RWPE2 (cell line): Measurements from ENCODE around the gene TRAF3IP1.
"Not testable (repeated sequence)": the region's sequence is repeated elsewhere in the genome, so short reads cannot be mapped to it uniquely, and the experiment has no call there.

Experiments
- ATAC-seq: fragments of 200-7000 bp; cut with Tn5 transposase; 3 replicates; pipeline ENCODE4 v1.9.1; 2021; ENCODE audit warnings: low read depth
- DNase-seq: peaks from one replicate; pipeline ENCODE4 v3.0.0-alpha.2; 2020; ENCODE audit warnings: low spot score
- H3K27ac ChIP-seq: fragments of 450-650 bp; 2 replicates; pipeline ENCODE4 v1.5.1; 2017; ENCODE audit warnings: mild to moderate bottlenecking; ENCODE audit not compliant: poor library complexity, severe bottlenecking
- H3K27me3 ChIP-seq: fragments of 250-450 bp; sonication (Bioruptor Pico); 2 replicates; pipeline ENCODE4 v1.5.1; 2021; ENCODE audit warnings: mild to moderate bottlenecking, moderate library complexity; ENCODE audit not compliant: insufficient read depth, poor library complexity, severe bottlenecking
- H3K36me3 ChIP-seq: fragments of 250-450 bp; sonication (Bioruptor Pico); 2 replicates; pipeline ENCODE4 v1.5.1; 2020; ENCODE audit warnings: low read depth, mild to moderate bottlenecking, moderate library complexity
- H3K4me1 ChIP-seq: fragments of 250-450 bp; sonication (Bioruptor Pico); 2 replicates; pipeline ENCODE4 v1.5.1; 2021; ENCODE audit warnings: mild to moderate bottlenecking, moderate library complexity; ENCODE audit not compliant: insufficient read depth, poor library complexity, severe bottlenecking
- H3K4me3 ChIP-seq: fragments of 250-450 bp; sonication (Bioruptor Pico); 2 replicates; pipeline ENCODE4 v1.5.1; 2021; ENCODE audit warnings: mild to moderate bottlenecking, moderate library complexity; ENCODE audit not compliant: severe bottlenecking
- H3K9me3 ChIP-seq: fragments of 250-450 bp; sonication (Bioruptor Pico); 2 replicates; pipeline ENCODE4 v1.5.1; 2021; ENCODE audit warnings: mild to moderate bottlenecking, moderate library complexity; ENCODE audit not compliant: severe bottlenecking
- CTCF ChIP-seq: fragments of 450-650 bp; IDR thresholded peaks from one replicate; pipeline ENCODE4 v1.5.1; 2017; ENCODE audit warnings: mild to moderate bottlenecking, moderate library complexity; ENCODE audit not compliant: poor library complexity, severe bottlenecking

Gene TRAF3IP1

GRCh38 chr2:238369591-238370040 lies 49.3 kb downstream of the TRAF3IP1 start:
- Histone ChIP-seq H3K9me3 (no peaks in the 10 kb centered on the region), H3K4me3 (no peak overlapping the region), H3K27me3 (no peaks in the 10 kb centered on the region), H3K27ac (no peak overlapping the region), H3K36me3 (peaks cover 3% of the 10 kb centered on the region; the same call in 1 of the 2 replicates), H3K4me1 (no peaks in the 10 kb centered on the region)
- DNase-seq (no peak), ATAC-seq (no peak)
- TF ChIP-seq CTCF: no peak

GRCh38 chr2:238370094-238370822 lies 49.9 kb downstream of the TRAF3IP1 start:
- no peak overlapping the region for H3K4me3 ChIP-seq
- H3K4me1 ChIP-seq: no peaks in the 10 kb centered on the region
- TF ChIP-seq CTCF: no peak
- no peak overlapping the region for H3K27ac ChIP-seq
- ATAC-seq (peak; percentile 27; the same call in 2 of the 3 replicates), DNase-seq (no peak)
- no peaks in the 10 kb centered on the region for H3K9me3 ChIP-seq
- H3K27me3 ChIP-seq: no peaks in the 10 kb centered on the region
- no peaks in the 10 kb centered on the region for H3K36me3 ChIP-seq

- peak; percentile 90 for TF ChIP-seq CTCF
- Histone ChIP-seq H3K4me1 (no peaks in the 10 kb centered on the region), H3K36me3 (no peaks in the 10 kb centered on the region), H3K4me3 (no peak overlapping the region), H3K27me3 (no peaks in the 10 kb centered on the region), H3K9me3 (no peaks in the 10 kb centered on the region), H3K27ac (no peak overlapping the region)
- ATAC-seq (peak; percentile 94), DNase-seq (no peak)
These were observed 50.6 kb downstream of the TRAF3IP1 start for GRCh38 chr2:238370823-238371372.

GRCh38 chr2:238372277-238372676 lies 52.0 kb downstream of the TRAF3IP1 start:
- H3K27me3 ChIP-seq, H3K4me1 ChIP-seq, ATAC-seq, H3K27ac ChIP-seq, H3K36me3 ChIP-seq, DNase-seq, H3K4me3 ChIP-seq, H3K9me3 ChIP-seq: not testable (repeated sequence)

- no peaks in the 10 kb centered on the region for H3K36me3 ChIP-seq
- TF ChIP-seq CTCF: no peak
- H3K27me3 ChIP-seq: no peaks in the 10 kb centered on the region
- no peaks in the 10 kb centered on the region for H3K9me3 ChIP-seq
- ATAC-seq (no peak), DNase-seq (no peak)
- peaks cover 24% of the 10 kb centered on the region for H3K4me1 ChIP-seq
- H3K4me3 ChIP-seq: no peak overlapping the region
- H3K27ac ChIP-seq: no peak overlapping the region
These were observed 56.6 kb downstream of the TRAF3IP1 start for GRCh38 chr2:238376884-238377391.
